ENCODE results near the gene KRT81. TPM values are rescaled to one million over a fixed set of nuclear protein-coding genes. Genes with fewer than 3 reads are reported as not detected.
"Not testable (repeated sequence)": the region's sequence is repeated elsewhere in the genome, so short reads cannot be mapped to it uniquely, and the experiment has no call there.

The KRT81 gene
- polyA plus RNA-seq, 1 donor from 2014 or later, result not detected

DNA sequence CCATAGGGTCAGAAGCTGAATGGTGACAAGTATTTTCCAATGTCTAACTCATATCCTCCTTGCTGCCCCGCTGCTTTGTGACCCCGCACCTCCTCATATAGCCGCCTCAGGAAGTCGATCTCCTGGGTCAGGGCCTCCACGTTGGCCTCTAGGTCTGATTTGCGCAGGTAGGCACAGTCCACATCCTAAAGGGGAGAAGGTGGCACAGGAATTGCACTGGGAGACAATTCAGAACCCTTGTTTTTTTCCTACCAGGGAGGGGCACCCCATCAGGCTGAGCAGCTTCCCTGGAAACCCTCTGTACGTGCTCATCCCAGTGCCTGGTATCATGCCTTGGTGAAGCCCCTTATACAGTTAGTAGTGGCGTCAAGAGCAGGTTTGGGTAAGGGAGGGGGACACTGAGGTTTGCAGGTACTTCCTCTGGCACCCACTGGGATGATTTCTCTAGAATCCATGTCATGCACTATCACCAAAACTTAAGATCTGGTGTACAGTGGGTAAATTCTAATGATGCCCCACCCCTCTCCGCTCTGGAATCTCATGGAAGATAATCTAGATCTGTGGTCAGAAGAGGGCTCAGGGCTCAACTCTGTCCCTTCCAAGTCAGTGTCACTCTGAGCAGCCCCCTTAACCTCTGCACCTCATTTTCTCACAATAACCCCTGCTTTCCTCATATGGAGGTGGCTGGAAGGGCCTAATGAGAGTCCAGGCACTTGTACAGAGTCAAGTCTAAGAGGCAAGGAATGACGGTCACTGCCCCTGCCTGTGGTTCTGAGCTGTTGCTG is 37.0 kb downstream of the KRT81 start:
- H3K27me3 ChIP-seq (ENCODE audit: insufficient read depth, low read depth, low read length), result peaks cover 41% of the 10 kb centered on the region
- no peak overlapping the region for H3K27ac ChIP-seq (ENCODE audit: low read length)
- no peaks in the 10 kb centered on the region for H3K9me2 ChIP-seq (ENCODE audit: insufficient read depth, low read length)
- no peak overlapping the region for H3K9ac ChIP-seq (ENCODE audit: low read length)
- H3F3A ChIP-seq (ENCODE audit: insufficient read depth, low read length, poor library complexity, severe bottlenecking), result no peaks in the 10 kb centered on the region
- TF ChIP-seq RAD21 (conservative IDR thresholded peaks at IDR 0.05) (no peak), MXI1 (conservative IDR thresholded peaks at IDR 0.05; ENCODE audit: poor library complexity, severe bottlenecking) (no peak), SMC3 (conservative IDR thresholded peaks at IDR 0.05; ENCODE audit: poor library complexity) (no peak), TAF1 (IDR thresholded peaks at IDR 0.05; ENCODE audit: low read depth) (no peak), EZH2 (IDR thresholded peaks at IDR 0.05; ENCODE audit: borderline replicate concordance, insufficient read depth, low read length, poor library complexity, severe bottlenecking) (no peak)
- no peak overlapping the region for H2AFZ ChIP-seq (ENCODE audit: low read depth, low read length)
- H3K36me3 ChIP-seq (ENCODE audit: insufficient read depth, low read length), result no peaks in the 10 kb centered on the region
- H3K79me2 ChIP-seq (replicated peaks; ENCODE audit: insufficient read depth, low read length), result no peaks in the 10 kb centered on the region
- H3K4me3 ChIP-seq (ENCODE audit: low read length), result no peak overlapping the region
- no peaks in the 10 kb centered on the region for H3K9me3 ChIP-seq (ENCODE audit: low read length)
- H3K4me2 ChIP-seq (ENCODE audit: low read length), result no peak overlapping the region
- no peaks in the 10 kb centered on the region for H4K20me1 ChIP-seq (ENCODE audit: insufficient read depth)

DNA sequence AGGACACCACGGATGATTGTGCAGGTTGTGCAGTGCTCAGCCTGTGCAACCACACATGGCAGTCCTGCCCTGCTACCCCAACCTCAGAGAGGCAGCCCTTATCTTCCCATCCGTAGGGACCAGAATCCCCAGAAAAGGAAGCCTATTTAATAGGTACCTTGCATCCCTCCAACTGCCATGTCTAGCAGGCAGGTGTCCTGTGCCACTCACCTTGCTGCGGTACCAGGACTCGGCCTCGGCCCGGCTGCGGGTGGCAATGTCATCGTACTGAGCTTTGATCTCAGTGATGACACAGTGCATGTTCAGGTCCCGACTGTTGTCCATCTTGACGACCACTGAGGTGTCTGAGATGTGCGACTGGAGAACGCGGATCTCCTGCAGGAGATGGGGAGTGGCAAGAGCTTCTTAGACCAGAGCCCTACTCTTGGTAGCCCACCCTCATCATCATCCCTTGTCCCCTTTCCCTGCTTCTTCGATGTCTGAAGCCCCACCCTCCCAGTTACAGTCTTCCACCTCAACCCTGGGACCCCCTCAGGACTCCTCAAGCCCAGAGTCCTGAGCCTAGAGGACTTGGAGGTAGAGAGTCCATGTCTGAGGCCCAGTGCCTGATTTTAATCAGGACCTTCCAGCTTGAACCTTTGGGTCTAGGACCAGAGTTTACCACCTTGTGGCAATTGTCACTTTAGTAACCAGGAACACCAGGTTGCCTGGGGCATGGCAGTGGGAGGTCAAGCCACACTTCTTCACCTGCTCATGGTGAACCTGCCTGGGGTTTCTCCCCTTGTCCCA is 37.7 kb downstream of the KRT81 start:
- no peak overlapping the region for H3K4me2 ChIP-seq (ENCODE audit: low read length)
- H3K79me2 ChIP-seq (replicated peaks; ENCODE audit: insufficient read depth, low read length), result no peaks in the 10 kb centered on the region
- H3K9ac ChIP-seq (ENCODE audit: low read length), result no peak overlapping the region
- no peak overlapping the region for H2AFZ ChIP-seq (ENCODE audit: low read depth, low read length)
- no peaks in the 10 kb centered on the region for H3K9me3 ChIP-seq (ENCODE audit: low read length)
- no peaks in the 10 kb centered on the region for H3F3A ChIP-seq (ENCODE audit: insufficient read depth, low read length, poor library complexity, severe bottlenecking)
- H4K20me1 ChIP-seq (ENCODE audit: insufficient read depth), result no peaks in the 10 kb centered on the region
- no peak overlapping the region for H3K27ac ChIP-seq (ENCODE audit: low read length)
- H3K36me3 ChIP-seq (ENCODE audit: insufficient read depth, low read length), result no peaks in the 10 kb centered on the region
- H3K9me2 ChIP-seq (ENCODE audit: insufficient read depth, low read length), result no peaks in the 10 kb centered on the region
- H3K27me3 ChIP-seq (ENCODE audit: insufficient read depth, low read depth, low read length), result peaks cover 39% of the 10 kb centered on the region
- H3K4me3 ChIP-seq (ENCODE audit: low read length), result no peak overlapping the region
- no peak for TF ChIP-seq TAF1 (IDR thresholded peaks at IDR 0.05; ENCODE audit: low read depth)
- TF ChIP-seq SMC3 (conservative IDR thresholded peaks at IDR 0.05; ENCODE audit: poor library complexity), result no peak
- TF ChIP-seq MXI1 (conservative IDR thresholded peaks at IDR 0.05; ENCODE audit: poor library complexity, severe bottlenecking), result no peak

DNA sequence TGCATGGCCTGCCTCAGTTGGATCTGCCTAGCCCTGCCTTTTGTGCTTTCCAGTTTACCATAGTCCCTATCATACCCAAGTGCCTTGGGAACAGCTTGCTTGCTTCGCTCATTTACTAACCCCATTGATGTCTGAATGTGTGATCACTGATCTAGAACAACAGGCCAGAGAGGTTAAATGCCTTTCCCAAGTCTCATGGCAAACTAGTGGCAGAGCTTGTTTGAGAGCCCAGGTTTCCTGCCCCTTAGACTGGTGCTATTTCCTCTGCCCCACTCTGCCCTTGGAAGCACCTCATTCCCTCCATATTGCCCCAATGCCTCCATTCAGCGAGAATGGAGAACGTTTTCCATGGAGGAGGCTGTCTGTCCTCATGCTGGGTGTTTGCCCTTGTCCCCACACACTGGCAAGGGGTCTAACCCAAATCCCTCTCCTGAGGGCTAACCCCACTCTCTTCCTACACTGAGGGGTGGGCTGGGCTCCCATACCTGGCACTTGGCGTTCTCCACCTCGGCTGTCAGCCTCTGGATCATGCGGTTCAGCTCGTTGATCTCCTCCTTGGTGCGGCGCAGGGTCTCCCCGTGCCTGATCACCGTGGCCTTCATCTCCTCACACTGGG is 38.5 kb downstream of the KRT81 start:
- H3K9me3 ChIP-seq (ENCODE audit: low read length), result no peaks in the 10 kb centered on the region
- H2AFZ ChIP-seq (ENCODE audit: low read depth, low read length), result no peak overlapping the region
- no peak overlapping the region for H3K9ac ChIP-seq (ENCODE audit: low read length)
- TF ChIP-seq SMC3 (conservative IDR thresholded peaks at IDR 0.05; ENCODE audit: poor library complexity) (no peak), EZH2 (IDR thresholded peaks at IDR 0.05; ENCODE audit: borderline replicate concordance, insufficient read depth, low read length, poor library complexity, severe bottlenecking) (no peak), TAF1 (IDR thresholded peaks at IDR 0.05; ENCODE audit: low read depth) (no peak), POLR2AphosphoS5 (IDR thresholded peaks at IDR 0.05) (no peak), EP300 (conservative IDR thresholded peaks at IDR 0.05; ENCODE audit: poor library complexity, severe bottlenecking) (no peak), RAD21 (conservative IDR thresholded peaks at IDR 0.05) (no peak), MXI1 (conservative IDR thresholded peaks at IDR 0.05; ENCODE audit: poor library complexity, severe bottlenecking) (no peak)
- TF ChIP-seq, protein P1, sequence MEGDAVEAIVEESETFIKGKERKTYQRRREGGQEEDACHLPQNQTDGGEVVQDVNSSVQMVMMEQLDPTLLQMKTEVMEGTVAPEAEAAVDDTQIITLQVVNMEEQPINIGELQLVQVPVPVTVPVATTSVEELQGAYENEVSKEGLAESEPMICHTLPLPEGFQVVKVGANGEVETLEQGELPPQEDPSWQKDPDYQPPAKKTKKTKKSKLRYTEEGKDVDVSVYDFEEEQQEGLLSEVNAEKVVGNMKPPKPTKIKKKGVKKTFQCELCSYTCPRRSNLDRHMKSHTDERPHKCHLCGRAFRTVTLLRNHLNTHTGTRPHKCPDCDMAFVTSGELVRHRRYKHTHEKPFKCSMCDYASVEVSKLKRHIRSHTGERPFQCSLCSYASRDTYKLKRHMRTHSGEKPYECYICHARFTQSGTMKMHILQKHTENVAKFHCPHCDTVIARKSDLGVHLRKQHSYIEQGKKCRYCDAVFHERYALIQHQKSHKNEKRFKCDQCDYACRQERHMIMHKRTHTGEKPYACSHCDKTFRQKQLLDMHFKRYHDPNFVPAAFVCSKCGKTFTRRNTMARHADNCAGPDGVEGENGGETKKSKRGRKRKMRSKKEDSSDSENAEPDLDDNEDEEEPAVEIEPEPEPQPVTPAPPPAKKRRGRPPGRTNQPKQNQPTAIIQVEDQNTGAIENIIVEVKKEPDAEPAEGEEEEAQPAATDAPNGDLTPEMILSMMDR (IDR thresholded peaks at IDR 0.05; ENCODE audit: poor library complexity, severe bottlenecking), result no peak
- TF ChIP-seq, protein P2, sequence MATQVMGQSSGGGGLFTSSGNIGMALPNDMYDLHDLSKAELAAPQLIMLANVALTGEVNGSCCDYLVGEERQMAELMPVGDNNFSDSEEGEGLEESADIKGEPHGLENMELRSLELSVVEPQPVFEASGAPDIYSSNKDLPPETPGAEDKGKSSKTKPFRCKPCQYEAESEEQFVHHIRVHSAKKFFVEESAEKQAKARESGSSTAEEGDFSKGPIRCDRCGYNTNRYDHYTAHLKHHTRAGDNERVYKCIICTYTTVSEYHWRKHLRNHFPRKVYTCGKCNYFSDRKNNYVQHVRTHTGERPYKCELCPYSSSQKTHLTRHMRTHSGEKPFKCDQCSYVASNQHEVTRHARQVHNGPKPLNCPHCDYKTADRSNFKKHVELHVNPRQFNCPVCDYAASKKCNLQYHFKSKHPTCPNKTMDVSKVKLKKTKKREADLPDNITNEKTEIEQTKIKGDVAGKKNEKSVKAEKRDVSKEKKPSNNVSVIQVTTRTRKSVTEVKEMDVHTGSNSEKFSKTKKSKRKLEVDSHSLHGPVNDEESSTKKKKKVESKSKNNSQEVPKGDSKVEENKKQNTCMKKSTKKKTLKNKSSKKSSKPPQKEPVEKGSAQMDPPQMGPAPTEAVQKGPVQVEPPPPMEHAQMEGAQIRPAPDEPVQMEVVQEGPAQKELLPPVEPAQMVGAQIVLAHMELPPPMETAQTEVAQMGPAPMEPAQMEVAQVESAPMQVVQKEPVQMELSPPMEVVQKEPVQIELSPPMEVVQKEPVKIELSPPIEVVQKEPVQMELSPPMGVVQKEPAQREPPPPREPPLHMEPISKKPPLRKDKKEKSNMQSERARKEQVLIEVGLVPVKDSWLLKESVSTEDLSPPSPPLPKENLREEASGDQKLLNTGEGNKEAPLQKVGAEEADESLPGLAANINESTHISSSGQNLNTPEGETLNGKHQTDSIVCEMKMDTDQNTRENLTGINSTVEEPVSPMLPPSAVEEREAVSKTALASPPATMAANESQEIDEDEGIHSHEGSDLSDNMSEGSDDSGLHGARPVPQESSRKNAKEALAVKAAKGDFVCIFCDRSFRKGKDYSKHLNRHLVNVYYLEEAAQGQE (IDR thresholded peaks at IDR 0.05; ENCODE audit: borderline replicate concordance), result no peak
- no peaks in the 10 kb centered on the region for H3K9me2 ChIP-seq (ENCODE audit: insufficient read depth, low read length)
- peaks cover 32% of the 10 kb centered on the region for H3K27me3 ChIP-seq (ENCODE audit: insufficient read depth, low read depth, low read length)
- no peaks in the 10 kb centered on the region for H4K20me1 ChIP-seq (ENCODE audit: insufficient read depth)
- no peaks in the 10 kb centered on the region for H3F3A ChIP-seq (ENCODE audit: insufficient read depth, low read length, poor library complexity, severe bottlenecking)
- no peaks in the 10 kb centered on the region for H3K36me3 ChIP-seq (ENCODE audit: insufficient read depth, low read length)
- no peak overlapping the region for H3K4me3 ChIP-seq (ENCODE audit: low read length)
- H3K27ac ChIP-seq (ENCODE audit: low read length), result no peak overlapping the region
- H3K4me2 ChIP-seq (ENCODE audit: low read length), result no peak overlapping the region
- H3K79me2 ChIP-seq (replicated peaks; ENCODE audit: insufficient read depth, low read length), result no peaks in the 10 kb centered on the region

DNA sequence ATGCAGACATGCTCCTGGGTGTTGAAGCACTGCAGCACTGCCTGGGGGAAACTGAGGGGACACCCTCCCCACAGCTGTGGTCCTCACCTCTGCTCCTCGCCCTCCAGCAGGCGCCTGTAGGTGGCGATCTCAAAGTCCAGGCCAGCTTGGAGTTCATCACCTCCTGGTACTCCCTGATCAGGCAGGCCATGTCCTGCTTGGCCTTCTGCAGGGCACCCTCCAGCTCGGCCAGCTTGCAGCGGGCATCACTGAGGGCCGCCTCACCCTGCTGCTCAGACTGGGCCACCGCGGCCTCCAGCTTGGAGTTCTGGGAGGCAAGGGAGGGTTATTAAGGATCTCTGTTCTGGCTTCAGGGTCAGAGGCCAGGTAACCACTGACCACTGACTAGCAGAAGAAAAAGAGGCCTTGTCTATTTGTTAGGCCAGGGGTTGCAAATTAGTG is 39.1 kb downstream of the KRT81 start:
- peaks cover 26% of the 10 kb centered on the region for H3K27me3 ChIP-seq (ENCODE audit: insufficient read depth, low read depth, low read length)
- H3K27ac ChIP-seq (ENCODE audit: low read length), result not testable (repeated sequence)

More for the DNA sequence above, 39.1 kb downstream of the KRT81 start:
- H4K20me1 ChIP-seq (ENCODE audit: insufficient read depth); H3F3A ChIP-seq (ENCODE audit: insufficient read depth, low read length, poor library complexity, severe bottlenecking); H3K79me2 ChIP-seq (replicated peaks; ENCODE audit: insufficient read depth, low read length); H3K9ac ChIP-seq (ENCODE audit: low read length); H3K9me3 ChIP-seq (ENCODE audit: low read length); H2AFZ ChIP-seq (ENCODE audit: low read depth, low read length); H3K9me2 ChIP-seq (ENCODE audit: insufficient read depth, low read length); H3K4me2 ChIP-seq (ENCODE audit: low read length); H3K4me3 ChIP-seq (ENCODE audit: low read length); H3K36me3 ChIP-seq (ENCODE audit: insufficient read depth, low read length): not testable (repeated sequence)
